Suprapubic skin (tissue), 4 donors: Measurements from ENCODE around the gene ATP9B.

ENCODE experiments used
- EP300 ChIP-seq: sonication (generic); formaldehyde crosslinking; IDR thresholded peaks from one replicate; pipeline ENCODE4 v1.6.1; 2017; ENCODE audit warnings: antibody characterized with exemption
- POLR2A ChIP-seq, 2 donors: fragments of 450-650 bp; IDR thresholded peaks; one replicate each; pipeline ENCODE4 v1.6.1; 2017; ENCODE audit warnings: antibody characterized with exemption in 2 of 2, mild to moderate bottlenecking in 2 of 2, moderate library complexity in 2 of 2
- POLR2AphosphoS5 ChIP-seq, 3 donors: sonication (generic); formaldehyde crosslinking; IDR thresholded peaks; one replicate each; pipeline ENCODE4 v1.6.1; 2017; ENCODE audit warnings: antibody characterized with exemption in 3 of 3
- TF ChIP-seq, protein P1 (sequence below), 2 donors: fragments of 200-600 bp in 1 of 2; fragments of 450-650 bp in 1 of 2; sonication (generic) in 1 of 2; IDR thresholded peaks; one replicate each; pipeline ENCODE4 v1.5.1; 2016 to 2019; ENCODE audit warnings: antibody characterized with exemption in 2 of 2, mild to moderate bottlenecking in 1 of 2, moderate library complexity in 1 of 2

- TF ChIP-seq, protein P1, sequence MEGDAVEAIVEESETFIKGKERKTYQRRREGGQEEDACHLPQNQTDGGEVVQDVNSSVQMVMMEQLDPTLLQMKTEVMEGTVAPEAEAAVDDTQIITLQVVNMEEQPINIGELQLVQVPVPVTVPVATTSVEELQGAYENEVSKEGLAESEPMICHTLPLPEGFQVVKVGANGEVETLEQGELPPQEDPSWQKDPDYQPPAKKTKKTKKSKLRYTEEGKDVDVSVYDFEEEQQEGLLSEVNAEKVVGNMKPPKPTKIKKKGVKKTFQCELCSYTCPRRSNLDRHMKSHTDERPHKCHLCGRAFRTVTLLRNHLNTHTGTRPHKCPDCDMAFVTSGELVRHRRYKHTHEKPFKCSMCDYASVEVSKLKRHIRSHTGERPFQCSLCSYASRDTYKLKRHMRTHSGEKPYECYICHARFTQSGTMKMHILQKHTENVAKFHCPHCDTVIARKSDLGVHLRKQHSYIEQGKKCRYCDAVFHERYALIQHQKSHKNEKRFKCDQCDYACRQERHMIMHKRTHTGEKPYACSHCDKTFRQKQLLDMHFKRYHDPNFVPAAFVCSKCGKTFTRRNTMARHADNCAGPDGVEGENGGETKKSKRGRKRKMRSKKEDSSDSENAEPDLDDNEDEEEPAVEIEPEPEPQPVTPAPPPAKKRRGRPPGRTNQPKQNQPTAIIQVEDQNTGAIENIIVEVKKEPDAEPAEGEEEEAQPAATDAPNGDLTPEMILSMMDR (IDR thresholded peaks at IDR 0.05) = no peak
- no peak for TF ChIP-seq POLR2AphosphoS5 (IDR thresholded peaks at IDR 0.05)
- TF ChIP-seq EP300 = no peak
- no peak for TF ChIP-seq POLR2A (IDR thresholded peaks at IDR 0.05)
Measured at GRCh38 chr18:79405019-79405780, 336.0 kb downstream of the ATP9B start.
